Psoas muscle (tissue), 8 donors: ENCODE data around the gene KYAT1. TPM values are rescaled to one million over a fixed set of nuclear protein-coding genes. Genes with fewer than 3 reads are reported as not detected.

Experiments used
- ATAC-seq, 4 donors: fragments of 200-7000 bp; cut with Tn5 transposase; one replicate each; pipeline ENCODE4 v1.9.1; 2020; ENCODE audit warnings: moderate library complexity in 3 of 4, mild to moderate bottlenecking in 2 of 4
- DNase-seq, 2 donors: peaks; one replicate each; pipeline ENCODE4 v3.0.0-alpha.2; 2020
- H3K27ac ChIP-seq: fragments of 200-600 bp; one replicate; pipeline ENCODE4 v1.8.0; 2022
- H3K27me3 ChIP-seq, 3 donors: fragments of 200-600 bp in 1 of 3; one replicate each; pipeline versions ENCODE4 v1.6.1 to v1.8.0; 2013 to 2022; ENCODE audit warnings: low read length in 2 of 3, mild to moderate bottlenecking in 2 of 3, moderate library complexity in 1 of 3; ENCODE audit not compliant: insufficient read depth in 3 of 3
- H3K36me3 ChIP-seq, 2 donors: fragments of 200-600 bp in 1 of 2; one replicate each; pipeline versions ENCODE4 v1.6.1 to v1.8.0; 2013 to 2022; ENCODE audit warnings: low read depth in 1 of 2, mild to moderate bottlenecking in 1 of 2, moderate library complexity in 1 of 2; ENCODE audit not compliant: insufficient read depth in 1 of 2
- H3K4me1 ChIP-seq: fragments of 200-600 bp; one replicate; pipeline ENCODE4 v1.8.0; 2022
- H3K4me3 ChIP-seq: fragments of 200-600 bp; one replicate; pipeline ENCODE4 v1.8.0; 2022; ENCODE audit warnings: mild to moderate bottlenecking
- H3K9me3 ChIP-seq: fragments of 200-600 bp; one replicate; pipeline ENCODE4 v1.8.0; 2022
- CTCF ChIP-seq: fragments of 200-600 bp; IDR thresholded peaks from one replicate; pipeline ENCODE4 v1.8.0; 2022; ENCODE audit warnings: antibody characterized with exemption
- WGBS, 3 donors: extraction: QIAGEN DNeasy Blood & Tissue Kit; methylation state at CpG; one replicate each; pipeline versions ENCODE4 v1.1.6 to v1.1.7; 2013; 5-methylcytosine and 5-hydroxymethylcytosine counted together
- intact Hi-C, 2 donors: fragments of 100-400 bp; cut with DNase I; formaldehyde crosslinking; loops; one replicate each; pipeline versions ENCODE4 v1.11.0 to v1.14.2; 2022
- polyA plus RNA-seq, 3 donors: library from polyadenylated mRNA; stranded (reverse); fragments of 200-250 nt; gene quantifications; one replicate each; pipeline ENCODE4 v1.2.3, GENCODE V29; 2013
- total RNA-seq, 4 donors: library from RNA; stranded (reverse); fragmentation: NEBNext Ultra II Directional in 2 of 4; extraction: Animal tissue kit (Norgen Biotek cat#: 25700) in 2 of 4; gene quantifications; one replicate each; pipeline versions ENCODE4 v1.2.1 to v1.2.4, GENCODE V29; 2021 to 2023
- donor health status: healthy with polysubstance abuse.
- donor health status: DM: no; HTN: no; CAD: no; lungs with moderate emphysema.
- donor health status: Bipolar disorder and iron deficiency.
- donor health status: healthy.
- donor health status: DM: yes; HTN: yes; CAD: no.
- donor health status: DM: no; HTN: no; CAD: no.
- donor health status: DM: no; HTN: no; CAD: no.
- donor health status: DM: yes; HTN: yes; CAD: no.

Gene KYAT1
- total and polyA plus RNA-seq, 7 donors, result 6.4 to 12.0 (median 7.5) TPM

- intact Hi-C loops, result no loop called here
- DNase-seq, result no peak
- H3K4me1 ChIP-seq, result peaks cover 16% of the 10 kb centered on the region
- ATAC-seq, result no peak
- no peak for TF ChIP-seq CTCF
- 89 to 92% (median 91%) methylated on average over 4 of the region's 4 CpGs for WGBS, 3 donors
- H3K4me3 ChIP-seq, result no peak overlapping the region
- H3K27me3 ChIP-seq, result no peaks in the 10 kb centered on the region
- no peaks in the 10 kb centered on the region for H3K9me3 ChIP-seq
- no peak overlapping the region for H3K27ac ChIP-seq
- H3K36me3 ChIP-seq, result peaks cover 5 to 67% of the 10 kb centered on the region in 2 donors
Measured at GRCh38 chr9:128790536-128790935, 91.2 kb downstream of the KYAT1 start.

GRCh38 chr9:128788445-128788844 is 93.3 kb downstream of the KYAT1 start:
- H3K27ac ChIP-seq, result peak overlapping the region; percentile 90
- peaks cover 21% of the 10 kb centered on the region for H3K4me1 ChIP-seq
- peak overlapping the region; percentile 98 for H3K4me3 ChIP-seq
- intact Hi-C loops, result loop anchor here in 1 of 2 donors (5.0 kb wide), 1 partner anchor 961 kb away; no protein-coding TSS in a partner anchor
- H3K27me3 ChIP-seq, result no peaks in the 10 kb centered on the region
- ATAC-seq, result no peak
- no peaks in the 10 kb centered on the region for H3K9me3 ChIP-seq
- DNase-seq, result no peak
- H3K36me3 ChIP-seq, result peaks cover 3 to 48% of the 10 kb centered on the region in 2 donors
- 67 to 91% (median 71%) methylated on average over 1 of the region's 1 CpG for WGBS, 3 donors
- TF ChIP-seq CTCF, result no peak

GRCh38 chr9:128787659-128788058 is 94.1 kb downstream of the KYAT1 start:
- no peak for TF ChIP-seq CTCF
- Histone ChIP-seq H3K36me3 (peaks cover 3 to 40% of the 10 kb centered on the region in 2 donors), H3K27me3 (no peaks in the 10 kb centered on the region), H3K9me3 (no peaks in the 10 kb centered on the region), H3K4me1 (peaks cover 21% of the 10 kb centered on the region), H3K27ac (peak overlapping the region; percentile 90), H3K4me3 (peak overlapping the region; percentile 98)
- WGBS, 3 donors, result 1% methylated on average over 7 of the region's 7 CpGs
- DNase-seq (no peak), ATAC-seq (peak in 1 of 4 donors; percentile 4)
- intact Hi-C loops, result loop anchor here in 1 of 2 donors (2.0 to 5.0 kb wide), 2 partner anchors 17 to 960 kb away; partner anchors contain the start of gene ZER1

GRCh38 chr9:128786681-128787601 is 94.8 kb downstream of the KYAT1 start, which contains the start of gene TBC1D13:
TBC1D13 (plus strand) TSS chr9:128787253; CDS start chr9:128787354, 101 bp downstream.
- ATAC-seq (peak; percentile 94 to 97 (median 96)), DNase-seq (peak; percentile 92 to 95)
- Histone ChIP-seq H3K9me3 (no peaks in the 10 kb centered on the region), H3K27ac (peak within 1 kb of the TSS; percentile 90), H3K27me3 (no peaks in the 10 kb centered on the region), H3K4me1 (peaks cover 21% of the 10 kb centered on the region), H3K36me3 (peaks cover 0 to 33% of the 10 kb centered on the region in 2 donors), H3K4me3 (peak within 1 kb of the TSS; percentile 98)
- no peak for TF ChIP-seq CTCF
- WGBS, 3 donors, result 8 to 12% (median 9%) methylated on average over 37 to 64 of the region's 64 CpGs
- intact Hi-C loops, result loop anchor here in 1 of 2 donors (2.0 to 5.0 kb wide), 2 partner anchors 16 to 960 kb away; partner anchors contain the start of gene ZER1
